Glomerular visceral epithelial cell (primary cell): Measurements from ENCODE around the gene TOP2B.

ENCODE experiments used
- DNase-seq: peaks from one replicate; pipeline ENCODE4 v3.0.0-alpha.2; 2016; ENCODE audit errors: extremely low spot score

TOP2B gene, protein sequence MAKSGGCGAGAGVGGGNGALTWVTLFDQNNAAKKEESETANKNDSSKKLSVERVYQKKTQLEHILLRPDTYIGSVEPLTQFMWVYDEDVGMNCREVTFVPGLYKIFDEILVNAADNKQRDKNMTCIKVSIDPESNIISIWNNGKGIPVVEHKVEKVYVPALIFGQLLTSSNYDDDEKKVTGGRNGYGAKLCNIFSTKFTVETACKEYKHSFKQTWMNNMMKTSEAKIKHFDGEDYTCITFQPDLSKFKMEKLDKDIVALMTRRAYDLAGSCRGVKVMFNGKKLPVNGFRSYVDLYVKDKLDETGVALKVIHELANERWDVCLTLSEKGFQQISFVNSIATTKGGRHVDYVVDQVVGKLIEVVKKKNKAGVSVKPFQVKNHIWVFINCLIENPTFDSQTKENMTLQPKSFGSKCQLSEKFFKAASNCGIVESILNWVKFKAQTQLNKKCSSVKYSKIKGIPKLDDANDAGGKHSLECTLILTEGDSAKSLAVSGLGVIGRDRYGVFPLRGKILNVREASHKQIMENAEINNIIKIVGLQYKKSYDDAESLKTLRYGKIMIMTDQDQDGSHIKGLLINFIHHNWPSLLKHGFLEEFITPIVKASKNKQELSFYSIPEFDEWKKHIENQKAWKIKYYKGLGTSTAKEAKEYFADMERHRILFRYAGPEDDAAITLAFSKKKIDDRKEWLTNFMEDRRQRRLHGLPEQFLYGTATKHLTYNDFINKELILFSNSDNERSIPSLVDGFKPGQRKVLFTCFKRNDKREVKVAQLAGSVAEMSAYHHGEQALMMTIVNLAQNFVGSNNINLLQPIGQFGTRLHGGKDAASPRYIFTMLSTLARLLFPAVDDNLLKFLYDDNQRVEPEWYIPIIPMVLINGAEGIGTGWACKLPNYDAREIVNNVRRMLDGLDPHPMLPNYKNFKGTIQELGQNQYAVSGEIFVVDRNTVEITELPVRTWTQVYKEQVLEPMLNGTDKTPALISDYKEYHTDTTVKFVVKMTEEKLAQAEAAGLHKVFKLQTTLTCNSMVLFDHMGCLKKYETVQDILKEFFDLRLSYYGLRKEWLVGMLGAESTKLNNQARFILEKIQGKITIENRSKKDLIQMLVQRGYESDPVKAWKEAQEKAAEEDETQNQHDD (N-terminal part only)

DNA sequence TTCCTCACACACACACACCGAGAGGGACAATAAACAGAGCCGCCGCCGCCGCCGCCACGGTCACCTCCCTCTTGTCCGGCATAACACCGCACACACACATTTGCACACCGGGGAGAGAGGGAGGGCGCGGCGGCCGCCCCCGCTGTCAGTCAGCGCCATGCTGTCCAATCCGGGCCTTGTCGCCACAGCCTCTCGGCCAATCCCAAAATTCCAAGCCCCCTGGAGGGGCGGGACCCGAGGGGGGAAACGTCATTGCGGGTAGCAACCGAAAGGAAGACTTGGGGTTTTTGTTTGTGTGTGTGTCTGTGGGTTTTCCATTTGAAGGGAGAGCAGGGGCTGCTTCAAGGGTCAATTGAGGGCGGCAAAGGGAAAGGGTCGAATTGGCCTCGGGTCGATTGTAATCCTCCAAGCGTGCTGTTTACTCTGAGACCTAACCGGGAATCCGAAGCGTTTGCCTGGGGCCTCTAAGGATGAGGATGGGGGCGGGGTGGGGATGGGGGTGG, at the start of gene TOP2B:
TOP2B (minus strand) TSS at position 96 of the 503 bp plus-strand sequence. CDS start 610 bp downstream, outside the sequence.
- DNase-seq, result peak; percentile 94

DNA sequence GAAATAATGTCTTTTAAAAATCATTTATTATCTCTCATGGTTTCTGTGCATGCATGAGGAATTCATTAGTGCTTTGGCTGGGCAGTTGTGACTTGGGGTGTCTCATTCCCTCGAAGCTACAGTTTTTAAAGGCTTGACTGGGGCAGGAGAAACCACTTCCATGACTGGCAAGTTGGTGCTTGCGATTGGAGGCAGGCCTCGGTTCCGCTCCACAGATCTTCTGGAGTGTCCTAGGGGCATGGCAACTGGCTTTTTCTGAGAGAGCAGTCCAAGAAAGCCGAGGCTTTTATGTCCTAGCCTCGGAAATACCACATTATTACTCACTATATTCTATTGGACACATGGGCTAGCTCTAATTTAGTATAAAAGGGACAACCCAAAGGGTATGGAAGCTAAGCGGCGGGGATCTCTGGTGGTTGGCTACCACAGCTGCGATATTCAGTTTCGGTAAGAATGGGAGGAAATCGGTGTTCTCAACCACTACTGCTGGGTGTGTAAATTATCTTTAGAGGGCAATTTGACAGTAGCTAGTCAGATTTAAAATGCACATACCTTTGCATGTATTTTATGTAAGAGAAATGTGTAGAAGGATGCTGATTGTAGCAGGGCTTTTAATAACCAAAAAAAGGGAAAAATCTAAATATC, 48.8 kb upstream of the TOP2B start:
- peak; percentile 10 for DNase-seq

DNA sequence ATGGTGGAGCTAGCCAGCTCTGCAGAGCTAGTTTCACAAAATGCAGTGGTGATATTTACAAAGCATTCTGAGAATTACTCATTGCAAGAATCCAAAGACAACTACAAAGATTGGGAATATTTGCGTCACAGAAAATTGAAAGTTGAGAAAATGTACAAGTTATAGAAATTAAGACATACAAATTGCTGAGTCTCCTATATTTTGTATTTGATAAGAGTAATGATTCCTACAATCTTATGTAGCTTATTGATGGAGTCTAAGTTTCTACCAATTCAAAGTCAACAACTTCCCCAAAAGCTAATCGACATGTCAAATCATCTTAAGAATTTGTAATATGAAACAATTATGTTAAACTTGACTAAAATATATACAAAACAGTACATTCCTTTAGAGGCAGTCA, 46.4 kb upstream of the TOP2B start:
- no peak for DNase-seq

DNA sequence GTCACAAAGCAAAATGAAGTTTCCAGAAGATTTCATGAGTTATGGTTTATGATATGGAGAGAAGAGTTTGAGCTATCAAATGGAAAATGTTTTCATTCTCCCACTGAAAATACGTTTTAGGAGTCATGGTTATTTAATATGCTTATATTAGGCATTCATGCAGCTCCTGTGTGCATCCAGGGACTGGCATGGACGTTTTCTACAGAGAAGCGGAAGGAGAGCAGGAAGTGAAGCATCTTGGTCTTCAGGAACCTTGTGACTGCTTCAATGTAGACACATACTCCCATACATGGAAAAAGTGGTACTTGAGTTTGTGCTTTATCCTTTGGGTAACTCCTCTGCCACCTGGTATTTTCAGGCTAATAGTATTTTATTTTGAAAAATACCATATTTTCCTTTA, 43.3 kb upstream of the TOP2B start:
- DNase-seq, result no peak

DNA sequence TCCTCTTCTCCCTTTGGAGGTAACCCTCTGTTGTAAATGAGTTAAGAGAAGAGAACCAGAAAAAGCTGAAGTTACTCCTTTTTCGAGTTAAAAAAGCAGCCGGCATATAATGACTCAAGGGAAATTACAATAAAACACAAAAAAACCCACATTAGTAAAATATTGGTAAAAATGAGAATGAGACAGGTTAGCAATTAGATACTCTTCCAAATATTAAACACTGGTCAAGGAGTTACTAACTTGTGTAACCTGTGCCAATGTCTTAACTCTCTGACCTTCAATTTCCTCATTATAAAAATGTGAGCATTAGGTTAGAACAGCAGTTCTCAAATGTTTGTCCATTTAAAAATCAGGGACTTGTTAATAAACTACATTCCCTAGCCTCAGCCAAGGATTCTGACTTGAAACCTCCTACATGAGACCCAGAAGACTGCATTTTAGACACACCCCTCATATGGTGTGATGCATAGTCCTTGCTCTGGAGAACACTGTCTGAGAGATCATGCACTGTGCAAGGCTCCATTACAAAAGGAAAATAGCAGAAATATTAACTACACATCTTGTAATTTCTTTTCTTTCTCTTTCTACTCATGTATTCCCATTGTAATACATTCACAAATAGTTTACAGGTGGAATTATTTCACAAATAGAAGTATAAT, 42.7 kb upstream of the TOP2B start:
- DNase-seq, result no peak

DNA sequence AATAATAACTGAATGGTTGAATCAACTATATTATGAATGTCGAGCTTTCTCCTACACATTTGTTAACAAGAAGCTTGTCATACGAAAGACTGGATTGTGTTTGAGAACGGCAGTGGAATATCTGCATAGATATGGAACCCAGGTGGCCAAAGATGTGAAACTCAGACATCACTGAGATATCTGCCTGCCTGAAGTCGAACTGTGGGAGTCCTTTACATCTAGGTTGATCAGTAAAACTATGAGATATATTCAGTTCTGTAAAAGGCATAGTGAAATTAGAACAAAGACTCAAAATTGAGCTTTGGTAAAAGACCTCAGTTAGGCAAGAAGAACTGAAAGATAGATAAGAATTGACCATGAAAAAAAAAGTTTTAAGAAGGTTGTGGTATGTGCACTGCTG, 41.5 kb upstream of the TOP2B start:
- no peak for DNase-seq

DNA sequence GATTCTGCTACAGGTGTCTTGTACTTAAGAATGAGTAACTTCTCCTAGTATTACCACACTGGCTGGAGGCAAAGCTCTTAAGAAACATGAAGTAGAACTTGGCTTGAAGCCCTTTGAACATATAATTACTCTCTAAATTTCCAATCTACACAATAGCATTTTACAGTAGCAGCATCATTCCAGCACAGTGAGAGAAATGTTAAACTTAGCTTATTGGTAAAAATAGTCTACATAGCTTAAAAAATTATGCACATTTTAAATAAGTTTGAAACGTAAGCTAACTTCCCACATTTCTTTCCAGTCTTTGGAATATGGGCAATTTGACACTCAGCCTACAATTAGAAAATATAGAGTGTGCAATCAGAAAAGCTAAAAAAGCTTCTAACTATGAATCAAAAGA, 32.8 kb upstream of the TOP2B start:
- no peak for DNase-seq

DNA sequence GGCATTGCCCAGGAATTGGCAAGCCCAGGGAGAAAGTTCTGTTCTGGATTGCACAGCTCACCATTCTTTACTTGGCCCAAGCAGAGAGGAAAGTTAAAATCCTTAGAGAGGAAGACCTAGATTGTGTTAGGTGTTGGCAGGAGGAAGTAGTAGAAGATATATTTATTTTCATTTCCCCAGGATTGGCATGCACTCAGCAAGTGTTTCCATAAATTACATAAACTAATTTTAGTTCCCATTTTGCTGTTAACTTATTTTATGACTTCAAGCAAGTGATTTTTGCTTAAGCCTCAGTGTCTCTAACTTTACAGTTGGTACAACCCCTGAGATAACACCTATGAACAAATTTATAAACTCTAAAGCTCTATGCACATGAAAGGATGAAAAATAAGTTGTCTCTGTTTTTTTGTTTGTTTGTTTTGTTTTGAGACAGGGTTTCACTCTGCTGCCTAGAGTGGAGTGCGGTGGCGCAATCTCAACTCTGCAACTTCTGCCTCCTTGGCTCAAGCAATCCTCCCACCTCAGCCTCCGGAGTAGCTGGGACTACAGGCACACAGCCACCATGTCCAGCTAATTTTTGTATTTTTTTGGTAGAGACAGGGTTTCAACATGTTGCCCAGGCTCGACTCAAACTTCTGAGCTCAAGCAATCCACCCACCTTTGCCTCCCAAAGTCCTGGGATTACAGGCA, 31.2 kb upstream of the TOP2B start:
- DNase-seq, result no peak

DNA sequence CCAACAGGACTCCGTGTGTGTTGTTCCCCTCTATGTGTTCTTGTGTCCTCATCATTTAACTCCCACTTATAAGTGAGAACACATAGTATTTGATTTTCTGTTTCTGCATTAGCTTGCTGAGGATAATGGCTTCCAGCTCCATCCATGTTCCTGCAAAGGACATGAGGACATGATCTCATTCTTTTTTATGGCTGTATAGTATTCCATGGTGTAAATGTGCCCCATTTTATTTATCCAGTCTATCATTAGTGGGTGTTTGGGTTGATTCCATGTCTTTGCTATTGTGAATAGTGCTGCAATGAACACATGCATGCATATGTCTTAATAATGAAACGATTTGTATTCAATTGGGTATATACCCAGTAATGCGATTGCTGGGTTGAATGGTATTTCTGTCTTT, 28.5 kb upstream of the TOP2B start:
- DNase-seq, result no peak

DNA sequence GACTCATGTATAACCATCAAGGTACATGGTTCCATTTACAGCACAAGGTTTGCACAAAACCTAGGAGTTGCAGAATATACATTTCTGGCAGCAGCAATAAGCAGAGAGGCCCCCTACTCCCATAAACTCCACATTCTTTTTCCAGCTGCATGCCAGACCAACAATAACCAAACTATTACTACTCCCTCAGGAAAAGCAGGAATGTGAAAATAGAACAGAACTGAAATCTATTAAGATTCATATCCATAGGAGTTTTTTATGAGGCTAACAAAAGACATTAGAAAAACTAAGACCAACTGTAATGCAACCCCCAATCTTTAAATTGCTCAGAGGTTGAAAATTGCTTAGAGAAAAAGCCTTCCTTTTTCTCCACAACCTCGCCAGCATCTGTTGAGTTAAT, 27.6 kb upstream of the TOP2B start:
- no peak for DNase-seq

DNA sequence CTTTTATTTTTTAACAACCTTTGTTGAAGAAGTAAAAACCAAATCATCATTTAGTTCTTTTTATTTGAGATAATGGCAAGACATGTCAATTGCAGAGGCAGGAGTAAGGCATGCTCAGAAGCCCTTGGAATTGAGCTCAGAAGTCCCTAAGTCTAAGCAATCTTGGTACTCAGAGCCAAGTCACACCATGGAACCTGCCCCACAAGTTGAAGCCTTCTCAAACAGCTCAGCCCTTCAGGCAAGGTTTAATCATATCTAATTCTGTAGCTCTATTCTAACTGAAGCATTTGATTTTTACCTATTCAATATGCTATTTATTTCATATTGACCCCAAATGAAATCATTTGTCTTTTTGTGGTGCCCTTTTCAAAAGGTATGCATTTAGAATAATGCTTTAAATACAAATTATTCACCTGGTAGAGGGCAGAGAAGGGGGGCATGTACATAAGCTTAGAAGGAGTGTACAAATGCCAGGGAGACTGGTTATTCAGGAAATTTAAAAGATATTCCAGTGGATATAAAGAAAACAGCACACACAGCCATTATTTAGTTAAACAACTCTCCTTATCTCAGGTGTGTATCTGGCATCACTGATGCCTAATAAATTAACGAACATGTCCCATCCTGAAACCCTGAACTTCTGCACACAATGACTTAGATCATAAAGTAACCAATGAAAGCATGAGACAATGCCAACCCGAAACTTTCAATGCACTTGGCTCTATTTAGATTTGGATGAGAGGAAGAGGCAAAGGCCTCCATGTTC, 26.2 kb upstream of the TOP2B start:
- no peak for DNase-seq

DNA sequence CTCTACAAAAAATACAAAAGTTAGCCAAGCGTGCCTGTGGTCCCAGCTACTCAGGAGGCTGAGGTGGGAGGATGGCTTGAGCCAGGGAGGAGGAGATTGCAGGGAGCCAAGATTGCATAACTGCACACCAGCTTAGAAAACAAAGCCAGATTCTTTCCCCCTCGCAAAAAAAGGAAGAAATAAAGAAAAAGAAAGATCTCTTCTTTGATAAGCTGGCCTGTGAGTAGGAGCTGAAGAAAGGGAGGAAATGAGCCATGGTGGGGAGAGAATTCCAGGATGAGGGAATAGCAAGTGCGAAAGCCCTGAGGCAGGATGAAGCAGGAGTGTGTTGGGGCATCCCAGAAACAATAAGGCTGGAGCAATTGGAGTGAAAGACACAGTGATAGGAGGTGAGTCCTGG, 24.5 kb upstream of the TOP2B start:
- DNase-seq, result no peak

DNA sequence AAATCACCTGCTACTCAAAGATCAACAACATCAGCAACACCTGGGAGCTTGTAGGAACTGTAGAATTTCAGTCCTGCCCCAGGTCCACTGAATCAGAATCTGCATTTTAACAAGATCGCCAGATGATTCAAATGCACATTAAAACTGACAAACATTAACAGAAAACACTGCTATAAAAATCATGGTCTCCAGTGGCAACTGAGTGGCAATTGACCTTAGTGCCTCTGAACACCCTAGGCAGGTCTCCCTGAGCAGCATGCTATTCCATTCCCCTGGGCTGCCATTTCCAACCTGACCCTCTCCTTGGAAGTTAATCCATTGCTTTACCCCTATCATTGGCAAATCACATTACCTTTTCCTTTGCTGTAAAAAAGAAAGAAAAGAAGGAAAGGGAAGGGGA, 23.0 kb upstream of the TOP2B start:
- DNase-seq, result no peak

DNA sequence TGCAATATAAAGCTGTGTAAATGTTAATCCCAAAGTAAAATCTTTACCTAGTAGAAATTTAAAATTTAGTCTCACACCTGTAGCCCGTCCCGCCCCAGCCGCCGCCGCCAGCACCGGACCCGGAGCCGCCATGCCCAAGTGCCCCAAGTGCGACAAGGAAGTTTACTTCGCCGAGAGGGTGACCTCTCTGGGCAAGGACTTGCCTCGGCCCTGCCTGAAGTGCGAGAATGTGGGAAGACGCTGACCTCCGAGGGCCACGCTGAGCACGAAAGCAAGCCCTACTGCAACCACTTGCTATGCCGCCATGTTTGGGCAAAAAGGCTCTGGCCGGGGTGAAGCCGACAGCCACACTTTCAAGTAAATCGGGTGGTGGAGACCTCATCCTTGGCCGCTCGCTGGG, 22.1 kb upstream of the TOP2B start:
- DNase-seq, result no peak

DNA sequence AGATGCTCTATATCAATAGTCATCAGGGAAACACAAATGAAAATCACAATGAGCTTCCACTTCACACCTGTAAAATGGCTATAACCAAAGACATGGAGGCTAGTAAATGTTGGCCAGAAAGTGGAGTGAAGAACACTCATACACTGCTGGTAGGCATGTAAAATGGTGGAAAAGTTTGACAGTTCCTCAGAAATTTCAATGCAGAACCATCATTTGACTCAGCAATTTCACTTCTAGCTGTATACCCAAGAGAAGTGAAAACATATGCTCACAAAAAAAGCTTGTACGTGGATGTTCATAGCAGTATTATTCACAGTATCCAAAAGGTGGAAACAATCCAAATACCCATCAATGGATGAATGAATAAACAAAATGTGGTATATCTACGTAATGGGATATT, 19.2 kb upstream of the TOP2B start:
- DNase-seq, result no peak

DNA sequence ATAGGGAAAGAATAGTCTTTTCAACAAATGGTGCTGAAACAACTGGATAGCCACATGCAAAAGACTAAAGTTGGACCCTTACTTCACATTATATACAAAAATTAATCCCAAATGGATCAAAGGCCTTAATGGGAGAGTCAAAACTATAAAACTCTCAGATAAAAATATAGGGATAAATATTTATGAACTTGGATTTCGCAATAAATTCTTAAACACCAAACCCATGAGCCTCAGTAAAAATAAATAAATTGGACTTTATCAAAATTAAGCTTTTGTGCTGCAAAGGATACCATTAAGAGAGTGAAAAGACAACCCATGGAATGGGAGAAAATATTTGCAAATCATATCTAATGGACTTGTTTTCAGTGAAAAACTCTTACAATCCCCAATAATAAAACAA, 18.7 kb upstream of the TOP2B start:
- no peak for DNase-seq

DNA sequence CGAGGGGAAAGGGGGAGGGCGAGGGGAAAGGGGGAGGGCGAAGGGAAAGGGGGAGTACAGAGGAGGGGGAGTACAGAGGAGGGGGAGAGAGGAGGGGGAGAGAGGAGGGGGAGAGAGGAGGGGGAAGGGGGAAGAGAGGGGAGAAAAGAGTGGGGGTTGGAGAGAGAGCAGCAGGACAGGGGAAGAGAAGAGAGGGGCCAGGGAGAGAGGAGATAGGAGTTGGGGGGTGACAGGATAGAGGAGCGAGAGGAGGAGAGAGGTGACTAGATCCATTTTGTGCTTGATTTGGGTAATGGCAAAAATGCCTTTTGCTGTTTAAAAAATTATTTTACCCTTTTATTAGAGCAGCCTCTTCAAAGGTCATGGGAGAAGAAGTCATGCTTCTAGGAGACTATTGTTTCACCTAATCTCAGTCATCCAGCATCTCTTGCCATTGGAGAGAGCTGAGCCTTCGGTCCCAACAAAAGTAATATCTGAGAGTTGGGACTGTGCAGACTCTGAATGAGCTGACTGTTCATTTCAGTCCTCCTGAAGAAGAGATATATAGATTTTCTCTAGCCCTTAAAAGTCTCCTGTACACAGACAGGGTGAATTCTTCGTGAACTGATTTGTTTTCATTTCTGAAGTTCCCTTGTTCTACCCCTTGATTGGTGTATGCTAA, 15.1 kb upstream of the TOP2B start:
- DNase-seq, result no peak

DNA sequence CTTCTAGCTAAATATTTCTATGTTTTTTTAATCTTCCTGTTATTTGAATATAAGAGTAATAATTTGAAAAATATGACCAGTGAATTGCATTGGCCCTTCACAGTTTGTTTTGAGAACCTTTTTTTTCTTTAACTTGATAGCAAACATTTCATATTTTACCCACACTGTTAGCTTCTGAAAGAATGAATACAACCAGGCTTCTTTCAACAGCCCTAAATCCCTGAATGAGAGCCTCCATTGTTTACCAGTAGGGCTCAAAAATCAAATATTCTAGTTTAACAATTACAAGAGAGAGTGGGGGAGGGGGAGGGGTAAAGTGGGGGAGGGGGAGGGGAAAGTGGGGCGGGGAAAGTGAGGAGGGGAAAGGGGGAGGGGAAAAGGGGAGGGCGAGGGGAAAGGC, 14.5 kb upstream of the TOP2B start:
- no peak for DNase-seq

DNA sequence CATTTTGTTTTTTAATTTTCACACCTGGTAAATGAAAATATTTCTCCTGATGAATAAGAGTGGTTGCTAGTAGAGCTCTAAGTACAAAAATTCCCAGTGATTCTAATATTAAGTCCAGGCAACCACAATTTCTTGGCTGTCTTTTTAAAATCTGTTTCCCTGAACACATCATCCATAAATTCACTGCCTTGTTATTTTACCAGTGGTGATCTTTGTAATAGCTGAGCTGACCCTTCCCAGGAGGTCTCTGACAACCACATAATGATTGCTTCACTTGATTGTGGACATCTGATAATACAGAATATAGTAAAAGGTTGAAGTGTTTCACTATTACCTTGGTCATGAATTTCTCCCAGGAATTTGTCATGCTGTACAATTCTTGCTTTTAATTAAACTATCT, 13.9 kb upstream of the TOP2B start:
- DNase-seq, result peak; percentile 16
